ENCODE measurements around the gene PRTFDC1. TPM values are rescaled to one million over a fixed set of nuclear protein-coding genes. Genes with fewer than 3 reads are reported as not detected.

Gene PRTFDC1
- total and polyA plus RNA-seq, 2 of the 8 experiments (the other 6 are each of a cell fraction or from before 2014, with no cell fraction given), result 5.9 to 6.6 TPM

GRCh38 chr10:24953675-24954074 is 1.3 kb upstream of the PRTFDC1 start (continued):
- no peak for TF ChIP-seq KDM4A (IDR thresholded peaks at IDR 0.05; ENCODE audit: low read depth, low read length, severe bottlenecking)

Measured in H1 (cell line).